Stomach (tissue), 9 donors: ENCODE data around the gene EEF1G. TPM values are rescaled to one million over a fixed set of nuclear protein-coding genes. Genes with fewer than 3 reads are reported as not detected.
A peak's percentile ranks its signal among the peaks of the same experiment; 100 is the strongest.
"Not testable (repeated sequence)": the region's sequence is repeated elsewhere in the genome, so short reads cannot be mapped to it uniquely, and the experiment has no call there.

Source experiments
- DNase-seq, 2 donors: peaks; one replicate each; pipeline versions ENCODE4 v3.0.0 to v3.0.0-alpha.2; 2013 to 2019
- H3K27ac ChIP-seq, 5 donors: fragments of 200-600 bp in 4 of 5; sonication (generic) in 4 of 5; one replicate each; pipeline ENCODE4 v1.5.1; 2013 to 2019; ENCODE audit warnings: mild to moderate bottlenecking in 1 of 5, moderate library complexity in 1 of 5
- H3K27me3 ChIP-seq, 3 donors: fragments of 200-600 bp; sonication (generic); one replicate each; pipeline ENCODE4 v1.5.1; 2017 to 2019; ENCODE audit warnings: mixed run types in 1 of 3
- H3K36me3 ChIP-seq, 4 donors: fragments of 200-600 bp; sonication (generic); 1 replicate in 3 of 4; 2 replicates in 1 of 4; pipeline ENCODE4 v1.5.1; 2016 to 2019
- H3K4me1 ChIP-seq, 4 donors: fragments of 200-600 bp; sonication (generic); one replicate each; pipeline ENCODE4 v1.5.1; 2016 to 2019
- H3K4me3 ChIP-seq, 4 donors: fragments of 200-600 bp; sonication (generic) in 3 of 4; one replicate each; pipeline ENCODE4 v1.5.1; 2016 to 2019; ENCODE audit warnings: mild to moderate bottlenecking in 1 of 4
- H3K9me3 ChIP-seq, 4 donors: fragments of 200-600 bp; sonication (generic); one replicate each; pipeline ENCODE4 v1.5.1; 2016 to 2019
- EP300 ChIP-seq: sonication (generic); formaldehyde crosslinking; IDR thresholded peaks from one replicate; pipeline ENCODE4 v1.6.1; 2017; ENCODE audit warnings: antibody characterized with exemption
- POLR2A ChIP-seq, 4 donors: fragments of 450-650 bp; IDR thresholded peaks; one replicate each; pipeline ENCODE4 v1.6.1; 2016; ENCODE audit warnings: antibody characterized with exemption in 4 of 4, control low read depth in 2 of 4, mild to moderate bottlenecking in 1 of 4, moderate library complexity in 1 of 4
- POLR2AphosphoS5 ChIP-seq, 3 donors: sonication (generic); formaldehyde crosslinking; IDR thresholded peaks; one replicate each; pipeline ENCODE4 v1.6.1; 2016; ENCODE audit warnings: antibody characterized with exemption in 3 of 3
- WGBS, 5 donors: extraction: QIAGEN DNeasy Blood & Tissue Kit in 3 of 5; methylation state at CpG; one replicate each; pipeline versions ENCODE4 v1.1.5 to v1.1.7; 2013 to 2018; 5-methylcytosine and 5-hydroxymethylcytosine counted together
- intact Hi-C: fragments of 100-400 bp; cut with DNase I; formaldehyde crosslinking; loops from one replicate; pipeline ENCODE4 v1.15.1; 2023; ENCODE audit warnings: low total_unique reads
- polyA plus RNA-seq, 3 donors: library from polyadenylated mRNA; stranded (reverse); fragments of 200-250 nt; gene quantifications; one replicate each; pipeline ENCODE4 v1.2.3, GENCODE V29; 2013
- total RNA-seq, 5 donors: library from RNA; depleted of rRNA; stranded (reverse); fragments of >200 nt; gene quantifications; one replicate each; pipeline versions ENCODE4 v1.1.0 to v1.2.3, GENCODE V29; 2014 to 2016
- TF ChIP-seq, protein P1 (sequence below), 7 experiments: fragments of 450-650 bp in 4 of 7; fragments of 200-600 bp in 3 of 7; sonication (generic) in 3 of 7; IDR thresholded peaks; one replicate each; pipeline ENCODE4 v1.5.1; 2016 to 2019; ENCODE audit warnings: antibody characterized with exemption in 7 of 7, control low read depth in 2 of 7, mild to moderate bottlenecking in 1 of 7
- donor health status: healthy with polysubstance abuse.
- donor health status: Bipolar disorder and iron deficiency.
- donor health status: healthy.

Gene EEF1G
- total and polyA plus RNA-seq, 8 donors, result 671 to 1,760 (median 1,103) TPM

DNA sequence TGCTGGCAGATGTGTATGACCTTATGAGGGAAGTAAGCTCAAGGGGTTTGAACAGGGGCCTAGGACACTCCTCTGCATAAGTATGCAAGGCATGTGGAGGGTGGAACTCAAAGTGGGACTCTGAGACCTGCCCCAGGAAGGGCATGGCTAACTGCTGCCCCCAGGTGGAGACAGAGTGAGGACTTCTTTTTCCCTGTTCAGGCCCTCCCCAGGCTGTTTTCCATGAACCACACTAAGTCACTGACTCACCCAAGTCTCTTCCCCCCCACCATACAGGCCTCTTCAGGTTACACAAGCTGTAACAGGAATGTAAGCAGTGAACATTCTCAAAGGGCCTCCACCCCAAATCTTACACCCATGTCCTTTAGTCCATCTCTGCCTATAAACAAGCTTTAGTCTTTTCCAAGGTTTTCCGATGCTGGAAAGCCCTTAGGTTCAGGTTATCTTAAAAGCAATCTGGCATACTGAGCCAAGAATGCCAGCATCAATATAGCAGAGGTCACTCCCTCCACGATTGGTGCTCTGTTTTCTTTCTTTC lies 13.1 kb downstream of the EEF1G start:
- DNase-seq, result peak; percentile 91 to 95
- TF ChIP-seq, protein P1, sequence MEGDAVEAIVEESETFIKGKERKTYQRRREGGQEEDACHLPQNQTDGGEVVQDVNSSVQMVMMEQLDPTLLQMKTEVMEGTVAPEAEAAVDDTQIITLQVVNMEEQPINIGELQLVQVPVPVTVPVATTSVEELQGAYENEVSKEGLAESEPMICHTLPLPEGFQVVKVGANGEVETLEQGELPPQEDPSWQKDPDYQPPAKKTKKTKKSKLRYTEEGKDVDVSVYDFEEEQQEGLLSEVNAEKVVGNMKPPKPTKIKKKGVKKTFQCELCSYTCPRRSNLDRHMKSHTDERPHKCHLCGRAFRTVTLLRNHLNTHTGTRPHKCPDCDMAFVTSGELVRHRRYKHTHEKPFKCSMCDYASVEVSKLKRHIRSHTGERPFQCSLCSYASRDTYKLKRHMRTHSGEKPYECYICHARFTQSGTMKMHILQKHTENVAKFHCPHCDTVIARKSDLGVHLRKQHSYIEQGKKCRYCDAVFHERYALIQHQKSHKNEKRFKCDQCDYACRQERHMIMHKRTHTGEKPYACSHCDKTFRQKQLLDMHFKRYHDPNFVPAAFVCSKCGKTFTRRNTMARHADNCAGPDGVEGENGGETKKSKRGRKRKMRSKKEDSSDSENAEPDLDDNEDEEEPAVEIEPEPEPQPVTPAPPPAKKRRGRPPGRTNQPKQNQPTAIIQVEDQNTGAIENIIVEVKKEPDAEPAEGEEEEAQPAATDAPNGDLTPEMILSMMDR (IDR thresholded peaks at IDR 0.05), result peak in 5 of 7 experiments; percentile 71 to 90 (median 79)
- TF ChIP-seq POLR2A (IDR thresholded peaks at IDR 0.05), result no peak
- no peak for TF ChIP-seq EP300
- TF ChIP-seq POLR2AphosphoS5 (IDR thresholded peaks at IDR 0.05), result peak; percentile 26 to 84 (median 52)
- peak overlapping the region; percentile 63 to 97 (median 95) for H3K27ac ChIP-seq
- H3K27me3 ChIP-seq, result no peaks in the 10 kb centered on the region
- H3K9me3 ChIP-seq, result no peaks in the 10 kb centered on the region
- H3K4me1 ChIP-seq, result peaks cover 42 to 87% (median 58%) of the 10 kb centered on the region in 4 donors
- 14 to 30% (median 20%) methylated on average over 2 of the region's 2 CpGs for WGBS, 5 donors
- peak overlapping the region in 1 of 4 donors; percentile 9 for H3K4me3 ChIP-seq
- intact Hi-C loops, result no loop called here
- peaks cover 49 to 67% (median 64%) of the 10 kb centered on the region in 4 donors for H3K36me3 ChIP-seq

DNA sequence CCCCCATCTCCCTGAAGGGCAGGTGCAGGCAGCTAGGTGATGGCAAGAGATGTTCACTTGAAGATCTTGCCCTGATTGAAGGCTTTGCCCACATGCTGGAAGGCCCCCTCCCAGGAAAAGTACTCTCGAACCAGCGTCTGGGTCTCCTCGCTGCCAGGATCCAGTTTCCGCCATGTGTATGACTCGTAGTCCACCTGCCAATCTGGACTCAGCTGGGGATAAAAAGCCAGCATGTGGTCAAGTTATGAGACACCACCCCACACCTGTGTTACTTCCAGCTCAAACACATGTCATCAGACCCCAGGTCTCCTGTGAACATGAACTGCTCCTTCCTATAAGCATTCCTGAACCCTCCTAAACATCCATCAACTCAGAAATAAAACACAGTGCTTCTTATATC lies 14.1 kb downstream of the EEF1G start:
- peak overlapping the region in 1 of 4 donors; percentile 9 for H3K4me3 ChIP-seq
- H3K27ac ChIP-seq, result peak overlapping the region; percentile 6 to 97 (median 95)
- intact Hi-C loops, H3K27me3 ChIP-seq, DNase-seq, H3K9me3 ChIP-seq: not testable (repeated sequence)
- peaks cover 40 to 57% (median 54%) of the 10 kb centered on the region in 4 donors for H3K36me3 ChIP-seq
- peaks cover 48 to 87% (median 60%) of the 10 kb centered on the region in 4 donors for H3K4me1 ChIP-seq
- 75 to 84% (median 80%) methylated on average over 5 of the region's 5 CpGs for WGBS, 5 donors

DNA sequence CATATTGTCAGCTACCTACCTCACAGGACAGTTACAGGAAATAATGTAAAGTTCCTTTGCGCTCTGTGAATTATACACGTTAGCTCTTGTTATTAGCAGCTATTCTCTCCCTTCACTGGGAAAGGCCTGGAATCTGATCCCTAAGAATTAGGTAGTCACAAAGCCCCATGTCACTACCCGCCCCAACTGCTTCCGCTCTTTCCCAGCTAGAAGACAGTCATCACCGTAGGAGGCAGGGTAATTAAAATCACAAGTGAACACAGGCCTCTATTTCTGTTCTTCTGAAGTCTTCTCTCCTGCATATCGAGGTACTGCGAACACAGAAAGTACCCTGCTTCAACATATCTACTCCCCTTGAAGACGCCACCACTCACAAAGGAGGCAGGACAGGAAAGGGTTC lies 14.5 kb downstream of the EEF1G start:
- Histone ChIP-seq H3K9me3 (no peaks in the 10 kb centered on the region), H3K4me3 (no peak overlapping the region), H3K27ac (peak overlapping the region; percentile 6 to 97 (median 95)), H3K27me3 (no peaks in the 10 kb centered on the region), H3K36me3 (peaks cover 40 to 54% (median 51%) of the 10 kb centered on the region in 4 donors), H3K4me1 (peaks cover 52 to 89% (median 64%) of the 10 kb centered on the region in 4 donors)
- WGBS, 5 donors, result 85 to 89% (median 88%) methylated on average over 8 of the region's 8 CpGs
- no peak for TF ChIP-seq POLR2A (IDR thresholded peaks at IDR 0.05)
- intact Hi-C loops, result no loop called here
- no peak for DNase-seq

DNA sequence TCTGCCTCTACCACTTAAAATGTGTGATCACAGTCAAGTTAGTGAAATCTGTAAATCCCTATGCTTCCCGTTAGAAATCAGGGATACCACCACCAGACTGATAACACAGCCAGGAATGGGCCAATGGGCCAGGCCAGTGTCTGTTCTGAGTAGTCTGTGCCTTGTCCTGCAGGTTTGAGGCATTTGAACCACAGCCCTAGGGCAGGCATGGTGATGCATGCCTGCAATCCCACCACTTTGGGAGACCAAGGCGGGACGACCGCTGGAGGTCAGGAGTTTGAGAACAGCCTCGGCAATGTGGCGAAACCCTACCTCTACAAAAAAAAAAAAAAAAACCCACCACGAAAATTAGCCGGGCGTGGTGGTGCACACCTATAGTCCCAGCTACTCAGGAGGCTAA lies 15.0 kb downstream of the EEF1G start:
- no peaks in the 10 kb centered on the region for H3K9me3 ChIP-seq
- H3K36me3 ChIP-seq, result peaks cover 35 to 49% (median 46%) of the 10 kb centered on the region in 4 donors
- TF ChIP-seq, protein P1 (IDR thresholded peaks at IDR 0.05), result no peak
- TF ChIP-seq EP300 (no peak), POLR2AphosphoS5 (IDR thresholded peaks at IDR 0.05) (no peak), POLR2A (IDR thresholded peaks at IDR 0.05) (no peak)
- H3K27me3 ChIP-seq, result no peaks in the 10 kb centered on the region
- H3K4me3 ChIP-seq, result no peak overlapping the region
- DNase-seq, result no peak
- intact Hi-C loops, result no loop called here
- H3K27ac ChIP-seq, result peak overlapping the region; percentile 23 to 97 (median 95)
- 79 to 89% (median 83%) methylated on average over 7 to 9 of the region's 9 CpGs for WGBS, 5 donors
- peaks cover 58 to 94% (median 70%) of the 10 kb centered on the region in 4 donors for H3K4me1 ChIP-seq

DNA sequence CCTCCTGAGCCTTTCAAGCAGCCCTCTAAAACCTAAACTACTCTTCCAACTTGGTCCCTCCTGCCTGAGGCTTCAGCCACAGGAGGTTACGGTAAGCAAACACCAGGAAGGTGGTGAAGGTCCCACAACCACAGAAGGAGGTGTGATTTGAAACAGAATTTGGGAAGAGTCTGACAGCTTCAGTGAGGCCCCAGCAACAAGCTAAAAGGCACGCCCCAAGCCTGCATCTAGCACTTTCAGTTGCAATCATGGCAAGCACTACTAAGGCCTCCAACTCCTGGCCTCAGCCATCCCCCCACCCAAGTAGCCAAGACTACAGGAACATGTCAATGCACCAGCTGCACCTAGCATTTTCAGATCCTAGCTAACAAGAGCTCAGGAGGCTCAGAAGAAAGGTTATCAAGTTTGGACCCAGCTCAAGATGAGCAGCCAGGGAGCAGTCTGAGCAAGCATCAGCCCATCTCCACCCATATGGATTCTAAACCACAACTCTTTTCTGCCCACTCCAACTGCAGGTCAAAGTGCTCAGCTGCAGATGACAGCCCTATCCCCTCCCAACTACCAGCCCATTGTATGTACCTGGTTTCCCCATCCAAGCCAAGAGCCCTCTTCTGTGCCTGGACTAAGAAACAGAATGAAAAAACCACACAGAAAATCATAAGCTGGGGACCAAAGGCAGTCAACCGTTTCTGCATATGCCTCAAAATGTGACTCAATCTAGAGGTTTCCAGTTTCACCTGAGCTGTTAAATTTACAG lies 16.6 kb downstream of the EEF1G start:
- TF ChIP-seq POLR2AphosphoS5 (IDR thresholded peaks at IDR 0.05) (peak in 1 of 3 donors; percentile 1), EP300 (no peak)
- intact Hi-C loops, result no loop called here
- Histone ChIP-seq H3K27ac (peak overlapping the region; percentile 72 to 97 (median 95)), H3K27me3 (no peaks in the 10 kb centered on the region), H3K36me3 (peaks cover 20 to 33% (median 29%) of the 10 kb centered on the region in 4 donors), H3K4me1 (peaks cover 72 to 96% (median 83%) of the 10 kb centered on the region in 4 donors), H3K4me3 (peak overlapping the region in 2 of 4 donors; percentile 13 to 17), H3K9me3 (no peaks in the 10 kb centered on the region)
- WGBS, 5 donors, result 28 to 53% (median 37%) methylated on average over 3 of the region's 3 CpGs
- DNase-seq, result peak in 1 of 2 donors; percentile 42
